ENCODE data around the gene NDRG4. TPM values are rescaled to one million over a fixed set of nuclear protein-coding genes. Genes with fewer than 3 reads are reported as not detected.

NDRG4 gene
- total and polyA plus RNA-seq, 2 donors (not counting 3 experiments of a cell fraction or from before 2014, with no cell fraction given), result 35.8 to 74.3 TPM

DNA sequence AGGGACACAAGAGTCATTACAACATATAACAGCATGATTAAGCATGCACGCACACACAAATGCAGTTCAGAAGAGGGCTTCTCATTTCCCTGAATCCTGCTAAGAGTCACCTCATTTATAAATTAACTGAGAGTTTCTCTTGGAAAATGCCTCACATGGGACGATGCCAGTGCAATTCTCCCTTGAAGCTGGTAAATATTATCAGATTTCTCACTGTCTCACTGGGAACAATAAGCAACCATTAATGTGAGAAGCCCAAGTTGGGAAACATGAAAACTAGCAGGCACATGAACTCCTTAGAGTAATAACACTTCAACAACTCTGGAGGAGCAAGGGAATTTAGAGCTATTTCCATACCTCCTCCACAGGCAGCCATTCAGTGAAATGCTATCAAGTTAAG, 41.8 kb downstream of the NDRG4 start:
- no peaks in the 10 kb centered on the region for H3K4me1 ChIP-seq (ENCODE audit: control insufficient read depth, extremely low read depth, insufficient read depth, low read length)
- no peak overlapping the region for H3K4me2 ChIP-seq (ENCODE audit: insufficient read depth, low read length)
- H2AFZ ChIP-seq (ENCODE audit: low read depth, low read length), result no peak overlapping the region
- H3K9me1 ChIP-seq (replicated peaks; ENCODE audit: control insufficient read depth, extremely low read depth, insufficient read depth, low read length), result no peaks in the 10 kb centered on the region
- no peaks in the 10 kb centered on the region for H3K27me3 ChIP-seq (ENCODE audit: control insufficient read depth in 2 of 2, insufficient read depth in 2 of 2, low read length in 2 of 2)
- no peak overlapping the region for H3K27ac ChIP-seq (ENCODE audit: insufficient read depth, low read depth, low read length)
- dilution Hi-C loops (cut with MboI; ENCODE audit: extremely low pct_ligation_motif_present, low sequenced_read_pairs) (no loop called here), intact Hi-C loops (cut with micrococcal nuclease) (loop anchor here (5.0 kb wide), 1 partner anchor 36 kb away; no protein-coding TSS in a partner anchor)
- no peaks in the 10 kb centered on the region for H3K9me3 ChIP-seq (replicated peaks; ENCODE audit: control insufficient read depth, insufficient read depth, low read length)
- FAIRE-seq (no peak), DNase-seq (ENCODE audit: low read depth, low spot score) (no peak)
- H3K9ac ChIP-seq (replicated peaks; ENCODE audit: extremely low read depth, insufficient read depth, low read length), result no peak overlapping the region
- H3K79me2 ChIP-seq (ENCODE audit: control insufficient read depth, insufficient read depth, low read length), result no peaks in the 10 kb centered on the region
- ChIA-PET POLR2A (no interaction called here), CTCF (interaction anchor here (1.4 kb wide), 1 partner anchor 19 kb away, joined by 3 read pairs; no protein-coding TSS in a partner anchor)
- no peaks in the 10 kb centered on the region for H4K20me1 ChIP-seq (replicated peaks; ENCODE audit: control insufficient read depth, extremely low read depth, insufficient read depth, low read length)
- BruUV-seq (replicated peaks), result TSS peak; percentile 2
- TF ChIP-seq EZH2 (IDR thresholded peaks at IDR 0.05; ENCODE audit: borderline replicate concordance, low read depth, low read length, severe bottlenecking) (no peak), MYC (IDR thresholded peaks at IDR 0.05; ENCODE audit: low read depth, low read length) (no peak), POLR2AphosphoS5 (IDR thresholded peaks at IDR 0.05; ENCODE audit: insufficient read depth, low read depth, low read length) (no peak), POLR2A (IDR thresholded peaks at IDR 0.05; ENCODE audit: low read depth, low read length) (no peak), GATA2 (IDR thresholded peaks at IDR 0.05; ENCODE audit: insufficient read depth, insufficient read length, low read depth, low read length) (no peak), FOS (IDR thresholded peaks at IDR 0.05; ENCODE audit: borderline replicate concordance, insufficient read depth, low read length) (no peak), JUN (IDR thresholded peaks at IDR 0.05; ENCODE audit: borderline replicate concordance, insufficient read depth, insufficient read length, low read depth) (no peak)
- TF ChIP-seq, protein P1, sequence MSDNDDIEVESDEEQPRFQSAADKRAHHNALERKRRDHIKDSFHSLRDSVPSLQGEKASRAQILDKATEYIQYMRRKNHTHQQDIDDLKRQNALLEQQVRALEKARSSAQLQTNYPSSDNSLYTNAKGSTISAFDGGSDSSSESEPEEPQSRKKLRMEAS (IDR thresholded peaks at IDR 0.05; ENCODE audit: insufficient read depth, insufficient read length), result no peak
- TF ChIP-seq, protein P2, sequence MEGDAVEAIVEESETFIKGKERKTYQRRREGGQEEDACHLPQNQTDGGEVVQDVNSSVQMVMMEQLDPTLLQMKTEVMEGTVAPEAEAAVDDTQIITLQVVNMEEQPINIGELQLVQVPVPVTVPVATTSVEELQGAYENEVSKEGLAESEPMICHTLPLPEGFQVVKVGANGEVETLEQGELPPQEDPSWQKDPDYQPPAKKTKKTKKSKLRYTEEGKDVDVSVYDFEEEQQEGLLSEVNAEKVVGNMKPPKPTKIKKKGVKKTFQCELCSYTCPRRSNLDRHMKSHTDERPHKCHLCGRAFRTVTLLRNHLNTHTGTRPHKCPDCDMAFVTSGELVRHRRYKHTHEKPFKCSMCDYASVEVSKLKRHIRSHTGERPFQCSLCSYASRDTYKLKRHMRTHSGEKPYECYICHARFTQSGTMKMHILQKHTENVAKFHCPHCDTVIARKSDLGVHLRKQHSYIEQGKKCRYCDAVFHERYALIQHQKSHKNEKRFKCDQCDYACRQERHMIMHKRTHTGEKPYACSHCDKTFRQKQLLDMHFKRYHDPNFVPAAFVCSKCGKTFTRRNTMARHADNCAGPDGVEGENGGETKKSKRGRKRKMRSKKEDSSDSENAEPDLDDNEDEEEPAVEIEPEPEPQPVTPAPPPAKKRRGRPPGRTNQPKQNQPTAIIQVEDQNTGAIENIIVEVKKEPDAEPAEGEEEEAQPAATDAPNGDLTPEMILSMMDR (IDR thresholded peaks at IDR 0.05; ENCODE audit: extremely low read depth in 1 of 2, insufficient read depth in 1 of 2, low read depth in 1 of 2, low read length in 2 of 2), result no peak
- no peak overlapping the region for H3K4me3 ChIP-seq (replicated peaks in 1 of 3; ENCODE audit: insufficient read depth in 1 of 3, low read depth in 1 of 3, low read length in 3 of 3)
- peaks cover 39 to 67% of the 10 kb centered on the region in 2 experiments for H3K36me3 ChIP-seq (ENCODE audit: control insufficient read depth in 2 of 2, extremely low read depth in 1 of 2, insufficient read depth in 2 of 2, low read length in 2 of 2)

Data from endothelial cell of umbilical vein (primary cell).